ENCODE data around the gene NEURL4. TPM values are rescaled to one million over a fixed set of nuclear protein-coding genes. Genes with fewer than 3 reads are reported as not detected.
"Not testable (repeated sequence)": the region's sequence is repeated elsewhere in the genome, so short reads cannot be mapped to it uniquely, and the experiment has no call there.

Gene NEURL4
- total RNA-seq, 4 donors from 2014 or later: 23.3 to 69.0 (median 53.9) TPM

DNA sequence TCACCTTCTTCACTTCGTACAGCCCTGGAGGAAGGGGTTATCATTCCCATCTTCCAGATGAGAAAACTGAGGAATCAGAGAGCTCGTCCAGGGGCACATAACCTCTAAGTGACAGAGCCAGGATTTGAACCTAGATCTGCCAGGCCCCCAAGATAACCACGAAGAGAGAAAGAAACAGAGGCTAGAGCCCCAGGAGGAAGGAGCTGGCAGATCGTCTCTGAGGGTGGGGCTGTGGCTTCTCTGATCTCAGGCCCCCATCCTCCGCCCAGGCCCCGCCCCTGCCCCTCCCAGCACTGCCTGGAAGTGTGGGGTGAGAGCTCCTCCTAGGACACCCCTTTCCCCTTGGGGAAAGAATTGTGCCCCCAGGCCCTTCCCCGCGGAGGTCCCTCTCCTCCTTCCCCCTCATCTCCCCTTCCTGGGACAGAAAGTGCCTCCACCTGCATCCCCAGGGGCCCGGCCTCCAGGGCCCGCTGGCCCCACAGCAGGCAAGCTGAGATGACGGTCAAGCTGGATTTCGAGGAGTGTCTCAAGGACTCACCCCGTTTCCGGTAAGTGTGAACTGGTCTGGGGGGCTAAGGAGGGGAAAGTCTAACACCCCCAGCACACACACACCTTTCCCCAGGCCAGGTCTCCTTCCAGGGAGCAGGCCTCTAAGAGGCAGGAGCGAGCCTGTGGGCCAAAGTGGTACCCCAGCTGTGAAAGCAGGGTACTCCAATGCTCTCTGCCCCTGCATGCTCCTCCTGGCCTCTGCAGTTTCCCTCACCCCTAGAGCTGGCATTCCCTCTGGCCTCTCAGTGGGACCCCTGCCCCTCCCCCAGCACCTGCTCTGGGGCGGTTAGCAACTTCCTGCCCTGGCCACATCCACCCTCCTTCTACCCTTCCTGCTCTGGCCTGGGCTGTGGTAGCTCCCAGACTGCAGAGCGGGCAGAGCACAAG lies 7.4 kb upstream of the NEURL4 start, which contains the start of gene ACAP1:
ACAP1 (plus strand) TSS at position 290 of the 936 bp plus-strand sequence; CDS start at position 496, 206 bp downstream.
- TF ChIP-seq, protein P1, sequence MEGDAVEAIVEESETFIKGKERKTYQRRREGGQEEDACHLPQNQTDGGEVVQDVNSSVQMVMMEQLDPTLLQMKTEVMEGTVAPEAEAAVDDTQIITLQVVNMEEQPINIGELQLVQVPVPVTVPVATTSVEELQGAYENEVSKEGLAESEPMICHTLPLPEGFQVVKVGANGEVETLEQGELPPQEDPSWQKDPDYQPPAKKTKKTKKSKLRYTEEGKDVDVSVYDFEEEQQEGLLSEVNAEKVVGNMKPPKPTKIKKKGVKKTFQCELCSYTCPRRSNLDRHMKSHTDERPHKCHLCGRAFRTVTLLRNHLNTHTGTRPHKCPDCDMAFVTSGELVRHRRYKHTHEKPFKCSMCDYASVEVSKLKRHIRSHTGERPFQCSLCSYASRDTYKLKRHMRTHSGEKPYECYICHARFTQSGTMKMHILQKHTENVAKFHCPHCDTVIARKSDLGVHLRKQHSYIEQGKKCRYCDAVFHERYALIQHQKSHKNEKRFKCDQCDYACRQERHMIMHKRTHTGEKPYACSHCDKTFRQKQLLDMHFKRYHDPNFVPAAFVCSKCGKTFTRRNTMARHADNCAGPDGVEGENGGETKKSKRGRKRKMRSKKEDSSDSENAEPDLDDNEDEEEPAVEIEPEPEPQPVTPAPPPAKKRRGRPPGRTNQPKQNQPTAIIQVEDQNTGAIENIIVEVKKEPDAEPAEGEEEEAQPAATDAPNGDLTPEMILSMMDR (IDR thresholded peaks at IDR 0.05): no peak
- TF ChIP-seq POLR2A (IDR thresholded peaks at IDR 0.05): no peak
- no peaks in the 10 kb centered on the region for H3K36me3 ChIP-seq
- H3K9me3 ChIP-seq: no peaks in the 10 kb centered on the region
- H3K27ac ChIP-seq: peak within 1 kb of the TSS; percentile 62 to 94 (median 84)
- H3K4me3 ChIP-seq: peak within 1 kb of the TSS; percentile 48 to 70 (median 51)
- H3K4me1 ChIP-seq: peaks cover 0 to 16% (median 8%) of the 10 kb centered on the region in 4 donors
- peak in 2 of 3 donors; percentile 94 to 95 for DNase-seq
- H3K27me3 ChIP-seq: no peaks in the 10 kb centered on the region

DNA sequence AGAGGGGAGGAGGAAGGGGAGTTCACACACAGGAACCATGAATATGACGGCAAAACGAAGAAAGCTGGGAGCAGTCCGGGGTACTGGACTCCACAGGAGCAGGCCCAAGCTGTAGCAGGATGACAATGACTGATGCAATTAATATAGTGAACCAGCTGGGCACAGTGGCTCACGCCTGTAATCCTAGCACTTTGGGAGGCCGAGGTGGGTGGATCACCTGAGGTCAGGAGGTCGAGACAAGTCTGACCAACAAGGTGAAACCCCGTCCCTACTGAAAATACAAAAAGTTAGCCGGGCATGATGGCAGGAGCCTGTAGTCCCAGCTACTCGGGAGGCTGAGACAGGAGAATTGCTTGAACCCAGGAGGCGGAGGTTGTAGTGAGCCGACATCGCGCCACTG lies 6.6 kb upstream of the NEURL4 start:
- peak overlapping the region in 3 of 4 donors; percentile 62 to 94 (median 86) for H3K27ac ChIP-seq

DNA sequence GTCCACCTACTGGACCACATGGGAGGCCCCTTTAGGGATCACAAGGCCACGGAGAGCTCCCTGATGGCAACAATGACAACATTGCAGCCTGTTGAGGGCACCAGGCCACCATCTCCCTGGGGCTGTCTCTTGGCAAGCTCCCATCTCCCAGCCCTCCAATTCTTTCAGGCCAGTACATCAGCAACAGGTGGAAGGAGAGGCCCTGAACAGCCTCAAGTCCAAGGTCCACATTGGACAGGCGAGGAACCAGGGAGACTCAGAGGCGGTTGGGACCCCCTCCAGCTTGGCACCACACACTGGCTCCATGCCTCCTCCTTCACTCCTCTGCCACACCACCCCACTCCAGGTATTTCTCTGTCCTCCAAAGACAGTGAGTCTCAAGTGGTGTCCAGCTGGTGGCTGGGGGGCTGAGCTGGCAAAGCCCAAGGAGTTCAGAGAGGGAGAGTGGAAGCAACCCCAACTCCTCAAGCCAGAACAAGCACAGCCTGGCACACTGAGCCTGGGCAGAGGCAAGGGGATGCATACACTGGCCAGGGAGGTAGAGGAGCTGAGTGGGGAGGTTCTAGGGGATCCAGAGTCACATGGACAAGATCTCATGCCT lies 5.9 kb upstream of the NEURL4 start:
- no peaks in the 10 kb centered on the region for H3K9me3 ChIP-seq
- no peak overlapping the region for H3K4me3 ChIP-seq
- H3K4me1 ChIP-seq: peaks cover 0 to 23% (median 14%) of the 10 kb centered on the region in 4 donors
- H3K36me3 ChIP-seq: no peaks in the 10 kb centered on the region
- H3K27ac ChIP-seq: peak overlapping the region in 1 of 4 donors; percentile 94
- no peaks in the 10 kb centered on the region for H3K27me3 ChIP-seq
- no peak for DNase-seq
- TF ChIP-seq POLR2A (IDR thresholded peaks at IDR 0.05): no peak
- TF ChIP-seq, protein P1 (IDR thresholded peaks at IDR 0.05): no peak

More for the DNA sequence above, 6.6 kb upstream of the NEURL4 start:
- Histone ChIP-seq H3K4me3 (peak overlapping the region in 1 of 4 donors; percentile 70), H3K4me1 (peaks cover 0 to 18% (median 8%) of the 10 kb centered on the region in 4 donors)
- not testable (repeated sequence) for DNase-seq, H3K36me3 ChIP-seq, H3K27me3 ChIP-seq, H3K9me3 ChIP-seq

DNA sequence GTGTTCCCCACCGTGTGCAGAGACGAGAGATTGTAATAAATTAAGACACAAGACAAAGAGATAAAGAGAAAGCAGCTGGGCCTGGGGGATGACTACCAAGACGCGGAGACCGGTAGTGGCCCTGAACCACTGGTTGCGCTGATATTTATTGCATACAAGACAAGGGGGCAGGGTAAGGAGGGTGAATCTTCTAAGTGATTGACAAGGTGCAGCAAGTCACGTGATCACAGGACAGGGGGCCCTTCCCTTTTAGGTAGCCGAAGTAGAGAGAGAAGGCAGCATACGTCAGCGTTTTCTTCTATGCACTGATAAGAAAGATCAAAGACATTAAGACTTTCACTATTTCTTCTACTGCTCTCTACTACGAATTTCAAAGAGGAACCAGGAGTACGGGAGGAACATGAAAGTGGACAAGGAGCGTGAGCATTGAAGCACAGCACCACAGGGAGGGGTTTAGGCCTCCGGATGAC lies 3.5 kb upstream of the NEURL4 start:
- not testable (repeated sequence) for H3K27me3 ChIP-seq, H3K36me3 ChIP-seq, H3K4me3 ChIP-seq, H3K9me3 ChIP-seq
- peaks cover 0 to 29% (median 17%) of the 10 kb centered on the region in 4 donors for H3K4me1 ChIP-seq
- DNase-seq: peak in 2 of 3 donors; percentile 69 to 71
- peak overlapping the region in 3 of 4 donors; percentile 18 to 59 (median 29) for H3K27ac ChIP-seq

DNA sequence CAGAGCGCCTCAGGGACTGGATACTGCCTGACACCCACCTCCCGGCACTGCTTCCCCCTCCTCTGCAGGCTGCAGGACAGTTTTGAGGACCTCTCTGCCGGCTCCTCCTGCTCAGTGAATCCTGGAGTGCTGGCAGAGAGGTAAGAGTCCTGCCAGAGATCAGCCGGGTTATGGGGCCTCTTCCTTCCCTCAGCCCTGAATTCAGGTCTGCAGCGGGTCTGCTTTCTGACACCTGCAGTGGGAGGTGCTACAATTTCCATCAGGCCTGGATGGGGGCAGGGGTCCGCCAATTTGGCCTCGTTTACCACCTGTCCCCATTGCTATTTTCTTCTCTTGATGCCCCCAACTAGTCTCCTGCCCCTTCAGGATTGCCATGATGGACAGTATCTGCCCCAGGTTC lies 3.0 kb upstream of the NEURL4 start:
- H3K4me1 ChIP-seq: peaks cover 0 to 26% (median 17%) of the 10 kb centered on the region in 4 donors
- peak overlapping the region in 2 of 4 donors; percentile 29 to 59 for H3K27ac ChIP-seq
- no peaks in the 10 kb centered on the region for H3K36me3 ChIP-seq
- no peaks in the 10 kb centered on the region for H3K27me3 ChIP-seq
- DNase-seq: no peak
- H3K9me3 ChIP-seq: no peaks in the 10 kb centered on the region
- H3K4me3 ChIP-seq: no peak overlapping the region
- TF ChIP-seq, protein P1 (IDR thresholded peaks at IDR 0.05): no peak

DNA sequence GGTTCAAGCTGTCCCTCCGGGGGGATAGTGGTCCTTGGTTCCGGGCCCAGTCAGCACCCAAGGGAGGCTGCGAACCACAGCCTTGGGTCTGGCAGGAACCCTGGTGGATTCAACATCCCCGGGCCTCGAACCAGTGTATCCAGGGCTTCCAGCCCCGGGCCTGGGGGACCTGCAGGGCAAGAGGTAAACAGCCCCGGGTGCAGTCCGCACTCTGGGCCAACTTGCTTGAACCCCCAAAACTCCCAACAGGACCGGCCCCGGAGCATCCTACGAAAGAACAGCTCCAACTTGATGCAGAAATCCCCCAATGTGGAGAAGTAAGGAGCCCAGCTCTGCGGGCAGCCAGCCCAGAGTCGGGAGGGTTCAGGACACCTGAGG lies 1.5 kb upstream of the NEURL4 start:
- H3K36me3 ChIP-seq: no peaks in the 10 kb centered on the region

More for the DNA sequence above, 1.5 kb upstream of the NEURL4 start:
- H3K4me3 ChIP-seq: peak overlapping the region; percentile 69 to 94 (median 87)
- TF ChIP-seq POLR2A (IDR thresholded peaks at IDR 0.05): no peak
- TF ChIP-seq, protein P1 (IDR thresholded peaks at IDR 0.05): no peak
- no peaks in the 10 kb centered on the region for H3K27me3 ChIP-seq
- DNase-seq: no peak
- H3K27ac ChIP-seq: peak overlapping the region; percentile 84 to 94 (median 90)
- H3K4me1 ChIP-seq: peaks cover 0 to 23% (median 15%) of the 10 kb centered on the region in 4 donors
- H3K9me3 ChIP-seq: no peaks in the 10 kb centered on the region

Data from Peyer's patch (tissue), 4 donors.